Thyroid gland (tissue), 4 donors: ENCODE results near the gene ADRA2C.

Experiments used
- POLR2A ChIP-seq, 2 donors: fragments of 450-650 bp; IDR thresholded peaks; one replicate each; pipeline ENCODE4 v1.6.1; 2017; ENCODE audit warnings: antibody characterized with exemption in 2 of 2, mild to moderate bottlenecking in 2 of 2, moderate library complexity in 1 of 2
- TF ChIP-seq, protein P1 (sequence below), 6 experiments: fragments of 200-600 bp in 3 of 6; fragments of 450-650 bp in 3 of 6; sonication (generic) in 3 of 6; IDR thresholded peaks; one replicate each; pipeline ENCODE4 v1.5.1; 2016 to 2019; ENCODE audit warnings: antibody characterized with exemption in 6 of 6, mild to moderate bottlenecking in 2 of 6, inconsistent platforms in 1 of 6, moderate library complexity in 1 of 6

DNA sequence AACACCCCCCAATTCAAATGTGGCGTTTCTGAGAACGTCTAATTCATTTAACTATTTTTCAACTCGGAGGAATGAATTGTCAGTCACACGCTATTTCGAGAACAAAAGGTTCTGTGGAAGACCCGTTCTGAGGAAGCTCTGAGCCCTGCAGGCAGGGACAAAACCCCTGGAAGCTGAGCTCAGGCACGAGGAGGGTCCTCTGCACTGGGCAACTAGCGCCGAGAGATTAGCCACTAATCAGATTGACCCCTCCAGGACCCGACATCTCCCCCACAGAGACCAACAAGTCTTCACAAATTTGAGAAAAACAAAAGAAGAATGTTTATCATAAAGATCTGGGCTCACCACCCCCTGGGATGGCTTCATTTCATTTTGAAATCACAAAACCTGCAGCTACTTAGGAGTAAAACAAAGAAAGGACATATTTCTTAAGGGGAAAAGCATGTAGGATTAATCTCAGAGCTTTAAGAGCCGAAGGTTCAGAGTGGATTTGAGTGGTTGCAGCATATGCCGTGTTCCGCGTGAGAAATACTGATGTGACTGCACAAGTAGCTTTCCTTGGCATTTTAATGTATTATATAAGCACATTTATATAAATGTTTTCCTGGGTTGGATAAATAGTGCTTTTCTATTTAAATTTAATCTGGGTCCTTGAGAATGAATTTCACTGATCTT lies 41.8 kb downstream of the ADRA2C start:
- TF ChIP-seq, protein P1, sequence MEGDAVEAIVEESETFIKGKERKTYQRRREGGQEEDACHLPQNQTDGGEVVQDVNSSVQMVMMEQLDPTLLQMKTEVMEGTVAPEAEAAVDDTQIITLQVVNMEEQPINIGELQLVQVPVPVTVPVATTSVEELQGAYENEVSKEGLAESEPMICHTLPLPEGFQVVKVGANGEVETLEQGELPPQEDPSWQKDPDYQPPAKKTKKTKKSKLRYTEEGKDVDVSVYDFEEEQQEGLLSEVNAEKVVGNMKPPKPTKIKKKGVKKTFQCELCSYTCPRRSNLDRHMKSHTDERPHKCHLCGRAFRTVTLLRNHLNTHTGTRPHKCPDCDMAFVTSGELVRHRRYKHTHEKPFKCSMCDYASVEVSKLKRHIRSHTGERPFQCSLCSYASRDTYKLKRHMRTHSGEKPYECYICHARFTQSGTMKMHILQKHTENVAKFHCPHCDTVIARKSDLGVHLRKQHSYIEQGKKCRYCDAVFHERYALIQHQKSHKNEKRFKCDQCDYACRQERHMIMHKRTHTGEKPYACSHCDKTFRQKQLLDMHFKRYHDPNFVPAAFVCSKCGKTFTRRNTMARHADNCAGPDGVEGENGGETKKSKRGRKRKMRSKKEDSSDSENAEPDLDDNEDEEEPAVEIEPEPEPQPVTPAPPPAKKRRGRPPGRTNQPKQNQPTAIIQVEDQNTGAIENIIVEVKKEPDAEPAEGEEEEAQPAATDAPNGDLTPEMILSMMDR (IDR thresholded peaks at IDR 0.05): no peak
- TF ChIP-seq POLR2A (IDR thresholded peaks at IDR 0.05): no peak
